ENCODE results near the gene AUNIP. TPM values are rescaled to one million over a fixed set of nuclear protein-coding genes. Genes with fewer than 3 reads are reported as not detected.

The AUNIP gene
- total RNA-seq, 2 experiments from 2014 or later = 7.8 to 9.1 TPM

GRCh38 chr1:25888426-25888987 is 29.2 kb upstream of the AUNIP start:
- DNase-seq (no peak), ATAC-seq (no peak)
- POLR2A ChIA-PET = no interaction called here
- CTCF ChIA-PET = interaction anchor here (2.5 kb wide), 1 partner anchor 109 kb away, joined by 10 read pairs; the partner anchor contains the start of gene PAFAH2
- Mint-ChIP-seq H3K4me1 (ENCODE audit: low read depth) (no peaks in the 10 kb centered on the region), H3K27ac (no peak overlapping the region), H3K4me3 (no peak overlapping the region), H3K27me3 (ENCODE audit: low read depth) (no peaks in the 10 kb centered on the region), H3K36me3 (ENCODE audit: low read depth) (no peaks in the 10 kb centered on the region), H3K9me3 (ENCODE audit: insufficient read depth) (no peaks in the 10 kb centered on the region)

GRCh38 chr1:25885602-25886001 is 26.3 kb upstream of the AUNIP start:
- Mint-ChIP-seq H3K27ac (no peak overlapping the region), H3K9me3 (ENCODE audit: insufficient read depth) (no peaks in the 10 kb centered on the region), H3K27me3 (ENCODE audit: low read depth) (no peaks in the 10 kb centered on the region), H3K4me1 (ENCODE audit: low read depth) (no peaks in the 10 kb centered on the region), H3K4me3 (no peak overlapping the region), H3K36me3 (ENCODE audit: low read depth) (no peaks in the 10 kb centered on the region)
- ChIA-PET CTCF (interaction anchor here (1.4 to 2.4 kb wide), 2 partner anchors 10 to 112 kb away, joined by 5 to 8 read pairs; partner anchors contain the start of gene PAFAH2), POLR2A (no interaction called here)
- DNase-seq = no peak
- no peak for ATAC-seq

- CTCF ChIA-PET = interaction anchor here (1.2 kb wide), 1 partner anchor 14 kb away, joined by 6 read pairs; no protein-coding TSS in a partner anchor
- POLR2A ChIA-PET = interaction anchor here (1.1 kb wide), 1 partner anchor 95 kb away, joined by 4 read pairs; no protein-coding TSS in a partner anchor
- H3K27ac Mint-ChIP-seq = no peak overlapping the region
- DNase-seq (no peak), ATAC-seq (no peak)
- no peaks in the 10 kb centered on the region for H3K4me1 Mint-ChIP-seq (ENCODE audit: low read depth)
- H3K9me3 Mint-ChIP-seq (ENCODE audit: insufficient read depth) = no peaks in the 10 kb centered on the region
- no peaks in the 10 kb centered on the region for H3K36me3 Mint-ChIP-seq (ENCODE audit: low read depth)
- peaks cover 10% of the 10 kb centered on the region for H3K27me3 Mint-ChIP-seq (ENCODE audit: low read depth)
- no peak overlapping the region for H3K4me3 Mint-ChIP-seq
Observed at GRCh38 chr1:25881266-25881665, 22.0 kb upstream of the AUNIP start.

- ATAC-seq (no peak), DNase-seq (no peak)
- Mint-ChIP-seq H3K4me1 (ENCODE audit: low read depth) (peaks cover 3% of the 10 kb centered on the region), H3K9me3 (ENCODE audit: insufficient read depth) (no peaks in the 10 kb centered on the region), H3K36me3 (ENCODE audit: low read depth) (no peaks in the 10 kb centered on the region), H3K27ac (no peak overlapping the region), H3K4me3 (no peak overlapping the region), H3K27me3 (ENCODE audit: low read depth) (peaks cover 14% of the 10 kb centered on the region)
- ChIA-PET CTCF (interaction anchor here (1.2 to 1.6 kb wide), 2 partner anchors 15 to 117 kb away, joined by 3 to 6 read pairs; partner anchors contain the start of gene PAFAH2), POLR2A (no interaction called here)
Observed at GRCh38 chr1:25880518-25880917, 21.3 kb upstream of the AUNIP start.

GRCh38 chr1:25879675-25880074 is 20.4 kb upstream of the AUNIP start:
- DNase-seq (no peak), ATAC-seq (no peak)
- Mint-ChIP-seq H3K27me3 (ENCODE audit: low read depth) (peaks cover 14% of the 10 kb centered on the region), H3K4me3 (no peak overlapping the region), H3K27ac (no peak overlapping the region), H3K36me3 (ENCODE audit: low read depth) (no peaks in the 10 kb centered on the region), H3K4me1 (ENCODE audit: low read depth) (peaks cover 9% of the 10 kb centered on the region), H3K9me3 (ENCODE audit: insufficient read depth) (no peaks in the 10 kb centered on the region)
- CTCF ChIA-PET = interaction anchor here (1.2 to 1.6 kb wide), 2 partner anchors 16 to 118 kb away, joined by 3 to 6 read pairs; partner anchors contain the start of gene PAFAH2
- POLR2A ChIA-PET = no interaction called here

- peaks cover 14% of the 10 kb centered on the region for H3K27me3 Mint-ChIP-seq (ENCODE audit: low read depth)
- H3K27ac Mint-ChIP-seq = no peak overlapping the region
- CTCF ChIA-PET = no interaction called here
- H3K4me1 Mint-ChIP-seq (ENCODE audit: low read depth) = peaks cover 11% of the 10 kb centered on the region
- H3K4me3 Mint-ChIP-seq = no peak overlapping the region
- no peaks in the 10 kb centered on the region for H3K36me3 Mint-ChIP-seq (ENCODE audit: low read depth)
- POLR2A ChIA-PET = no interaction called here
- DNase-seq (no peak), ATAC-seq (no peak)
- H3K9me3 Mint-ChIP-seq (ENCODE audit: insufficient read depth) = no peaks in the 10 kb centered on the region
Observed at GRCh38 chr1:25878690-25879089, 19.4 kb upstream of the AUNIP start.

GRCh38 chr1:25877155-25877554 is 17.9 kb upstream of the AUNIP start:
- Mint-ChIP-seq H3K36me3 (ENCODE audit: low read depth) (no peaks in the 10 kb centered on the region), H3K27me3 (ENCODE audit: low read depth) (peaks cover 14% of the 10 kb centered on the region), H3K4me3 (no peak overlapping the region), H3K9me3 (ENCODE audit: insufficient read depth) (no peaks in the 10 kb centered on the region), H3K4me1 (ENCODE audit: low read depth) (peaks cover 11% of the 10 kb centered on the region), H3K27ac (no peak overlapping the region)
- no peak for DNase-seq
- no peak for ATAC-seq
- POLR2A ChIA-PET = no interaction called here
- CTCF ChIA-PET = interaction anchor here (2.9 kb wide), 1 partner anchor 19 kb away, joined by 17 read pairs; no protein-coding TSS in a partner anchor

- POLR2A ChIA-PET = no interaction called here
- DNase-seq = no peak
- peaks cover 14% of the 10 kb centered on the region for H3K27me3 Mint-ChIP-seq (ENCODE audit: low read depth)
- H3K4me1 Mint-ChIP-seq (ENCODE audit: low read depth) = peaks cover 11% of the 10 kb centered on the region
- no peak for ATAC-seq
- H3K4me3 Mint-ChIP-seq = no peak overlapping the region
- no peak overlapping the region for H3K27ac Mint-ChIP-seq
- H3K9me3 Mint-ChIP-seq (ENCODE audit: insufficient read depth) = no peaks in the 10 kb centered on the region
- CTCF ChIA-PET = interaction anchor here (2.9 kb wide), 1 partner anchor 19 kb away, joined by 17 read pairs; no protein-coding TSS in a partner anchor
- no peaks in the 10 kb centered on the region for H3K36me3 Mint-ChIP-seq (ENCODE audit: low read depth)
Observed at GRCh38 chr1:25876693-25877077, 17.4 kb upstream of the AUNIP start.

- Mint-ChIP-seq H3K27ac (no peak overlapping the region), H3K9me3 (ENCODE audit: insufficient read depth) (no peaks in the 10 kb centered on the region), H3K4me1 (ENCODE audit: low read depth) (peaks cover 11% of the 10 kb centered on the region), H3K4me3 (peak overlapping the region; percentile 67), H3K27me3 (ENCODE audit: low read depth) (peaks cover 14% of the 10 kb centered on the region), H3K36me3 (ENCODE audit: low read depth) (no peaks in the 10 kb centered on the region)
- ATAC-seq (peak; percentile 28), DNase-seq (peak; percentile 34)
- CTCF ChIA-PET = interaction anchor here (2.4 to 2.9 kb wide), 2 partner anchors 20 to 122 kb away, joined by 13 to 17 read pairs; partner anchors contain the start of gene PAFAH2
- POLR2A ChIA-PET = interaction anchor here (1.3 kb wide), 2 partner anchors 20 to 55 kb away, joined by 3 to 5 read pairs; no protein-coding TSS in a partner anchor
Observed at GRCh38 chr1:25875856-25876692, 16.8 kb upstream of the AUNIP start.

- Mint-ChIP-seq H3K9me3 (ENCODE audit: insufficient read depth) (no peaks in the 10 kb centered on the region), H3K27me3 (ENCODE audit: low read depth) (peaks cover 14% of the 10 kb centered on the region), H3K4me3 (peak within 1 kb of the TSS; percentile 79), H3K4me1 (ENCODE audit: low read depth) (peaks cover 11% of the 10 kb centered on the region), H3K36me3 (ENCODE audit: low read depth) (no peaks in the 10 kb centered on the region), H3K27ac (peak within 1 kb of the TSS; percentile 60)
- peak; percentile 64 for DNase-seq
- POLR2A ChIA-PET = interaction anchor here (1.3 kb wide), 2 partner anchors 20 to 54 kb away, joined by 3 to 5 read pairs; no protein-coding TSS in a partner anchor
- CTCF ChIA-PET = interaction anchor here (2.4 to 2.9 kb wide), 2 partner anchors 20 to 122 kb away, joined by 13 to 17 read pairs; partner anchors contain the start of gene PAFAH2
- ATAC-seq = peak; percentile 93
Observed at GRCh38 chr1:25875154-25875855, 16.0 kb upstream of the AUNIP start, which contains the start of gene PAQR7. PAQR7 (minus strand) TSS chr1:25875708; CDS start chr1:25863839, 11,869 bp downstream.

- H3K9me3 Mint-ChIP-seq (ENCODE audit: insufficient read depth) = no peaks in the 10 kb centered on the region
- no peaks in the 10 kb centered on the region for H3K36me3 Mint-ChIP-seq (ENCODE audit: low read depth)
- peaks cover 11% of the 10 kb centered on the region for H3K4me1 Mint-ChIP-seq (ENCODE audit: low read depth)
- POLR2A ChIA-PET = interaction anchor here (1.3 kb wide), 2 partner anchors 21 to 53 kb away, joined by 3 to 5 read pairs; no protein-coding TSS in a partner anchor
- DNase-seq (no peak), ATAC-seq (no peak)
- peaks cover 14% of the 10 kb centered on the region for H3K27me3 Mint-ChIP-seq (ENCODE audit: low read depth)
- CTCF ChIA-PET = interaction anchor here (2.4 to 2.9 kb wide), 2 partner anchors 21 to 123 kb away, joined by 13 to 17 read pairs; partner anchors contain the start of gene PAFAH2
- H3K27ac Mint-ChIP-seq = peak overlapping the region; percentile 60
- H3K4me3 Mint-ChIP-seq = peak overlapping the region; percentile 79
Observed at GRCh38 chr1:25874635-25875153, 15.4 kb upstream of the AUNIP start.
